HPDE6-E6E7 (cell line): ENCODE measurements around the gene SLCO4A1.

Experiments
- DNase-seq: peaks from one replicate; pipeline ENCODE4 v3.0.0; 2011; ENCODE audit warnings: missing footprints; ENCODE audit errors: extremely low spot score

The SLCO4A1 gene, protein sequence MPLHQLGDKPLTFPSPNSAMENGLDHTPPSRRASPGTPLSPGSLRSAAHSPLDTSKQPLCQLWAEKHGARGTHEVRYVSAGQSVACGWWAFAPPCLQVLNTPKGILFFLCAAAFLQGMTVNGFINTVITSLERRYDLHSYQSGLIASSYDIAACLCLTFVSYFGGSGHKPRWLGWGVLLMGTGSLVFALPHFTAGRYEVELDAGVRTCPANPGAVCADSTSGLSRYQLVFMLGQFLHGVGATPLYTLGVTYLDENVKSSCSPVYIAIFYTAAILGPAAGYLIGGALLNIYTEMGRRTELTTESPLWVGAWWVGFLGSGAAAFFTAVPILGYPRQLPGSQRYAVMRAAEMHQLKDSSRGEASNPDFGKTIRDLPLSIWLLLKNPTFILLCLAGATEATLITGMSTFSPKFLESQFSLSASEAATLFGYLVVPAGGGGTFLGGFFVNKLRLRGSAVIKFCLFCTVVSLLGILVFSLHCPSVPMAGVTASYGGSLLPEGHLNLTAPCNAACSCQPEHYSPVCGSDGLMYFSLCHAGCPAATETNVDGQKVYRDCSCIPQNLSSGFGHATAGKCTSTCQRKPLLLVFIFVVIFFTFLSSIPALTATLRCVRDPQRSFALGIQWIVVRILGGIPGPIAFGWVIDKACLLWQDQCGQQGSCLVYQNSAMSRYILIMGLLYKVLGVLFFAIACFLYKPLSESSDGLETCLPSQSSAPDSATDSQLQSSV

GRCh38 chr20:62642051-62642665 is at the start of gene SLCO4A1:
Gene SLCO4A1, plus strand, starts transcription at chr20:62642503. Its CDS starts 13,952 bp downstream, at chr20:62656455.
- DNase-seq, result peak; percentile 68

DNA sequence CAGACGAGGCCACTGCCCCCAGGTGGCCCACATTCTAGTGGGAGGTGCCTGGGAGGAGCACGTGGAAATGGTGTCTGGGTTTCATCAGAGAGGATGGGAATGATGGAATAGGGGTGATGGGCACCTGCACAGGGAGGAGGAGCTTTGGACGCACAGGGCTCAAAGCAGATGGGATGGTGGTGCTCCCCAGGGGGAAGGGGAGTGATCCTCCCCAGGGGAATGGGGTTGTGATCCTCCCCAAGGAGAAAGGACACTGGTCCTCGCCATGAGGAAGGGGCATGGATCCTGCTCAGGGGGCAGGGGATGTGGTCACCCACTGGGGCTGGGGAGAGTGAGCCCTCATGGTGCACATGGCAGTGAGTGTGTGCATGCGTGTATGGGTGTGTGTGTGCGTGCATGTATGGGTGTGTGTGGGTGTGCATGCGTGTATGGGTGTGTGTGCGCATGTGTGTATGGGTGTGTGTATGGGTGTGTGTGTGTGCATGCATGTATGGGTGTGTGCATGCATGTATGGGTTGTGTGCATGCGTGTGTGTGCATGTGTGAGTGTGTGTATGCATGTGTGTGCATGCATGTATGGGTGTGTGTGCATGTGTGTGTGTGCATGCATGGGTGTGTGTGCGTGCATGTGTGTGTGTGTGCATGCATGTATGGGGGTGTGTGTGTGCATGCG is 49.7 kb upstream of the SLCO4A1 start:
- no peak for DNase-seq

- DNase-seq, result no peak
These were observed 48.7 kb upstream of the SLCO4A1 start for GRCh38 chr20:62593616-62594015.

GRCh38 chr20:62595069-62595468 is 47.2 kb upstream of the SLCO4A1 start:
- no peak for DNase-seq

- DNase-seq, result peak; percentile 98
These were observed 46.8 kb upstream of the SLCO4A1 start for GRCh38 chr20:62595491-62595890.

DNA sequence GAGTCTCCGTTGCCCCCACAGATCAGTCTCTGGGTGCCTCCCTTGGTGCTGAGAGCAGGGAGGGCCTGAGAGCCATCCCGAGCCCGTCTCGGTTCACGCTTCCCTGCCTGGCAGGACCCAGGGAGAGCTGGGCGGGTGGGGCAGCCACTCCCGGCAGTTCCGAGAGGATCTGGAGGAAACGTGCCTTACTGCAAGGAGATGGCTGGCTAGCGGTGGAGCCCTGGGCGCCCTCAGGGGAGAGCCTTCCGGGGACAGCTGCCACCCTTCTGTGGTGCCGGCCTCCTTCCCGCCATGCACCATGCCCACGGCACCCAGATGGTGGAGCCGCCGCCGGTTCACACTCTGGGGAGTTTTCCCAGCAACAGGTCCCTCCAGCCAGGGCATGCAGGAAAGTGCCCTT is 45.8 kb upstream of the SLCO4A1 start:
- DNase-seq, result no peak

DNA sequence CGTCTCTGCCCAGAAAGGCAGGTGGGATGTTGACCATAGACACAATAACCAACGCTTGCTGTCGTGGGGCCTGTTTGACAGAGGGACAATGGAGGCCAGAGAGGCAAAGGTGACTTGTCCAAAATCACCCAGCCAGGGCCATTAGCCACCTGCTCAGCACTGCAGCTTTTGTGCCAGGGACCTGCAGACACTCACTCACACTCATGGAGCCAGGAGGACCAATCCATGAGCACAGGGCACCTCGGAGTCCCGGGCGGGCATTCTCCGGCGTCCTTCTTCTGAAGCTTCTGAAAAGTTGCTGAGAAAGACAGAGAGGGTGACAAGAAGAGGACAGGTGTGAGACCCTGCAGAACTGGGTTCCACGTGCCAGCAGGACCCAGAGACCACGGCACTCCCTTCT is 45.4 kb upstream of the SLCO4A1 start:
- DNase-seq, result no peak

GRCh38 chr20:62597416-62598115 is 44.7 kb upstream of the SLCO4A1 start:
- DNase-seq, result no peak

DNA sequence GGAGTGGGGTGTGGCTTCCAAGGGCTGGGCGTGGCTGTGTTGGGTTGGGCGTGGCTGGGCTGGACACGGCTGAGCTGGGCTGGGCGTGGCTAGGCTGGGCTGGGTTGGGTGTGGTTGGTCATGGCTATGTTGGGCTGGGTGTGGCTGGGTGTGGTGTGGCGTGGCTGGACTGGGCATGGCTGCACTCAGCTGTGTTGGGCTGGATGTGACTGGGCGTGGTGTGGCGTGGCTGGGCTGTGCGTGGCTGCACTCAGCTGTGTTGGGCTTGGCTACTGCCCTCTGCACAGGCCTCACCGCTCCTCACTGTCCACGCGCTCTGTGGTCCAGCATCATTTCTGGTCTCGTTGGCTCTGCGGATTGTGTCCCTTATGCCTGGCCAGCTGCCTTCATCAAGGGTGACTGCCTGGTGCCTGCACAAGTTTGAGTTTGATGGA is 43.5 kb upstream of the SLCO4A1 start:
- no peak for DNase-seq

- DNase-seq, result no peak
These were observed 42.8 kb upstream of the SLCO4A1 start for GRCh38 chr20:62599216-62600110.

DNA sequence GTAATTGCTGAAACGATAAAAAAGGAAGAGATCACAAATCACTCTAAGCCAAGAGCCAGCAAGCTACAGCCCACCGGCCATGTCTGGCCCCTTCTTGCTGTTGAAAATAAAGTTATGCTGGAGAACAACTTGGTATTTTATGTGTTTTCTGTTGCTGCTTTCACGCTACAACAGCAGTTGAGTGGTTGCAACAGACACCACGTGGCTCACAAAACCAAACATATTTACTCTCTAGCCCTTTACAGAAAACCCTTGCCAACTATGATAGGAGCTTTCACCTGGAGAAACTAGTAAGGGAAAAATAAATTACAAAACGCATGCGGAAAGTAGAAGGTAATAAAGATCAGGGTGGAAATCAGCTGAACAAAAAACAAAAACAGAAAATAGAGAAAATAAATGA is 41.1 kb upstream of the SLCO4A1 start:
- DNase-seq, result no peak

DNA sequence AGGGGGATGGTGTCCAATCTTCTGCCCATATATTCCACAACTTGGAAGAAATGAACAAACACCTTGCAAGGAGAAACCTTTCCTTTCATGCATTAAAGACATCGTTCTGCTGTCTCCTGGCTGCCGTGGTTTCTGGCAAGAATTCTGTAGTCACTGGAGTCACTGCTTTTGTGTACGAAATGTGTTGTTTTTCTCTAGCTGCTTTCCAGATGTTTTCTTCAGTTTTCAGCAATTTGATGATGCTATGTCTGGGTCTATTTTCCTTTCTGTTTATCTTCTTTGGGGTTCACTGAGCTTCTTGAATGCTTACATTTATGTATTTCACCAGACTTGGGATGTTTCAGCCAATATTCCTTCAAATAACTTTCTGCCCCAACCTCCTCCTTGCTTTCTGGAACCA is 40.6 kb upstream of the SLCO4A1 start:
- DNase-seq, result no peak

DNA sequence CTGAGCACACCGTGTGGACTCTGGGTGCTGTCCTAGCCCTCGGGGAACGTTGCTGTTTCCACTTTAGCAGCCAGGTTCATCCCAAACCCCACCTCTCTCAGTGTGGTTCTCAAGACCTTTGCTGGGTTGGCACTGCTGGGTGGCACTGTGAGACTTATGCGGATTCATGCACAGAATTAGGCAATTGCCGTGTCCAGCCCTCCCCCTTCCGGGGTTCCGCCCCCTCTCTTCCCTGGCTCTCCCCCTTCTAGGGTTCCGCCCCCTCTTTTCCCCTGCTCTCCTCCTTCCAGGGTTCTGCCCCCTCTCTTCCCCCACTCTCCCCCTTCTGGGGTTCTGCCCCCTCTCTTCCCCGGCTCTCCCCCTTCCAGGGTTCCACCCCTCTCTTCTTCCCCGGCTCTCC is 39.8 kb upstream of the SLCO4A1 start:
- no peak for DNase-seq

DNA sequence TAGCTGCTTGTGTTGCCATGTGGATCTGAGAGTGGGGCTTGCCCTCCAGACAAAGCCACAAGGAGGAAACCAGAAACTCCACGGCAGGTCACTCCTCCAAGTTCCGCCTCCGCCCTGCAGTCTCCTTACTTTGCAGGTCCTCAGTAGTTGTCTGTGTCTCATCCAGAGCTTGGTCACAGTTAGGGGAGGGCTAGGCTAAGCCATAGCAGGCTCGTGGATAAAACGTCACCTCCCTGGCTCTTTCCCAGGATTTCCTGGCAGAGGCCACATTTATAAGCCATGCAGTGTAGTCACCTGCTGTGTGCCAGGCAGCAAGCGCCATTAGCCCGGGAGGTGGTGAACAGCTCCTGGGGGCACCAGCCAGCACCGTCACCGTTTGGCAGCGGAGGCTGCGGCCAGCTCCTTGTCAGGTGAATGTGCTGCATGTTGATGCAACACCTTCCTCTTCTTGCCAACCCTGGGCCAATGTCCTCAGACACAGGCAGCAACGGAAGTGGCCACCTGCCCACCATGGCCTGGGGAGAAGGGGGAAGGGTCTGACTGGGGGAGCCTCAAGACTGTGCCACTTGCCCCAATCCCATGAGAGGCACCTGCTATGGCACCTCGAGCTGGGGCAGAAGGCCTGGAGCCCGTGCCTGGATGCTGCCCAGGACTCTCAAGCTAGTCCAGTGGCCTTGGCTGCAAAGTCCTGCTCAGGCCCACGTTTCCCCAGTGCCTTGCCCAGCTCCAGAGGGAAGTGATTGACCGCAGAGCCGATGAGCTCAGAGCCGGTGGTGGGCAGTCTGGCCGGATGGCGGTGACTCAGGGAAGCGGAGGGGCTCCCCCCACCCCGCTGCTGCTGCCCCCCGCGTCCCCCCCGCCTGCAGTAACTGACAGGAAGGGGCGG is 39.0 kb upstream of the SLCO4A1 start:
- no peak for DNase-seq

DNA sequence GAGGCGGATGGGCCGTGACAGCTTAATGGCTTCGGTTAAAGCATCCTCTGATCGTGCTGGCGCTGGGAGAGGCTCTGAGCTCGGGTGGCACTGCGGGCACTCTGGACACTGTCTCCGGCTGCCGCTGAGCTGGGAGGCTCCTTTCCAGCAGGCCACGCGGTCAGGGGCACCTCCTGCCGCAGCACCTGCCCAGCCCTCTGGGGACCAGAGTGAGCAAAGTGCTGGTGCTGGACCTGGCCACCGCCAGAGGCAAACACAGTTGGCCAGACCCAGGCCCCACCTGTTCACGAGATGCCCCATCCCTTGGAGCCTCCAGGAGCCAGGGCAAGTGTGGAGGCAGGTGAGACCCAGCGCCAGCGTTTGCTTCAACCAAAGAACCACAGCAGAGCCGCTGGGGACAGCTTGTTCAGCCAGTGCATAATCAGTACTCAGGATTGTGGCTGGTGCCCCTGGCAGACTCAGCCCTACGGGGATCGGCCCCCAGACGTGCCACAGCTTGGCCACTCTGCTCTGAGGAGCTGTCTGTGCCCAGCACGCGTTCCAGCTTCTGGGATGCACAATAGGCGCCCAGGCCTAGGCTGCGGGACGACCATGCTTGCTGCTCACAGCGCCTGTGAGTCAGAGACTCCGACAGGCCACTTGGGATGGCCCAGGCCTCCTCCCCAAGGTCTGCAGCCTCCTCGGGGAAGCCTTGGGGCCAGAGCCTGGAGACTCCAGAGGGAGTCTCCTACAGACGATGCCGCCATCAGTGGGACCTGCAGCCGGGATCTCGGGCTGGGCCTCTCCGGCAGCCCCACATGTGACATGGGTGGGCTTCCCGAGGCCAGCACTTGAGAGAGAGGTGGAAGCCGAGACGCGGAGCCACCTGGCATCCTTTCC is 38.2 kb upstream of the SLCO4A1 start:
- no peak for DNase-seq

GRCh38 chr20:62604796-62605195 is 37.5 kb upstream of the SLCO4A1 start:
- no peak for DNase-seq

DNA sequence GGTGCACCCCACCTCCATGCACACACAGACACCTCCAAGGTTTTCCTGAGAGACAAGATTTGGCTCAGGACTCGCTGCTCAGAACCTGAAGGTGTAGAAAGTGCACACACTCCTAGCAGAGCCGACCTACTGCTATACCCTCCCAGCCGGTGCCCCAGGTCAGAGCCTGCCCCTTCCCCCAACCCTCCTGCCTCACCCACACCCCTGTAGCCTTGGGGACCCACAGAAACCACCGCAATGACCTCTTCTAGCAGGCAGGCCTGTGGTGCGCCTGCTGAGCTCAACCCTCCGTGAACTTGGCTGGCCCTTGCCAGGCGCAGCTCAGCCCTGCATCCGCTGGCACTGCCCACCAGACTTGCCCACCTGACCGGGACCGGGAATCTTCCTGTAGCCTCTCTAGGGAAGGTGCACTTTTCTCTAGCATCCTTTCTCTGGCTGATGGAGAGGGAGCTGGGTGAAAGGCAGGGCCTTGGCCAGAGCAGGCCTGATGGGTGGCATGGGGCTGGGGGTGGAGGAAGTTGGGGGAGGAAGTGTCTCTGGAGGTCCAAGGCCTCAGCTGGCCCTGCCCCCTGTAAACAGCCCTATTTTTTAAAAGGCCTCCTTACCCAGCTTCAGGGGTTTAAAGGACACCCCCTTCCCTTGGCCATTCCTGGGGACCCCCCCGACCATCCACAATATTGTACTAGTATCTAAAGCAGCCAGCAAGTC is 36.9 kb upstream of the SLCO4A1 start:
- no peak for DNase-seq

DNA sequence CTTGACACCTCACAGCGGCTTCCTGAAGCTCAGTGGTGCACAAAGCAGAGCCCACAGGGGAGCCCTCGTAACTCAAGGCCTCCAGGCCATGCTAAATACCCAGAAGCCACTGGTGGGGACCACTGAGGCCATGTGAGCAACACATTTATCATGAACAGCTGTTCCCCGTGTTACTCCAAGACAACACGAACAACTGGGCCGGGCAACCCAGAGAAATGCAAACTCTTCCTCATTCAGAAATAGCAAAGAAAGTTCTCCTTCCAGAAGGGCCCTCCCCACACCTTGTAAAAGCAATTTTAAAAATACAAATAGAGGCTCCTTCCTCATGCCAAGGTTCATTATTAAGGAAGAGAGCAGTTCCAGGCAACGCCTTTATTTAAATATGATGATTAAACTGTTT is 36.3 kb upstream of the SLCO4A1 start:
- DNase-seq, result no peak
